Measurements from ENCODE around the gene PARD3B. TPM values are rescaled to one million over a fixed set of nuclear protein-coding genes. Genes with fewer than 3 reads are reported as not detected.
A peak's percentile ranks its signal among the peaks of the same experiment; 100 is the strongest.

The PARD3B gene
- total RNA-seq, 1 experiment from 2014 or later, result 6.4 TPM

DNA sequence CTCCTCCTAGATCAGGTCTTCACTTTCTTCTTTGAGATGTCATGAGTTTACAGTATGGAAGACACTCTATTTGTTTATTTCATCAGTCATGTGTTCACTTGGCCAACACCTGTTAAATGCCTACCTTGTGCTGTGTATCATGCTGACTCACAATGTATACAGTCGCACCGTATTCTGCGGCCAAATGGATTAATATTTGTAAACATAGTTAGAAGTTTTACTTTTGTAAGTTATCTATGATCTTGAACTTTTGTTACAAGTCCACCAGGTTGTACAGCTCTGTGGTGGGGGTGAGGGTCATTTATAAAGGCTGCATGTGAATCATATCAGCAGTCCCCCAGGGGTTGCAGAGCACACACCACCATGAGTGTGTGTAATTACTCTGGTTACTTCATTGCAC lies 728.4 kb downstream of the PARD3B start:
- no peaks in the 10 kb centered on the region for H3K27me3 Mint-ChIP-seq (ENCODE audit: low read depth)

More for the DNA sequence above, 728.4 kb downstream of the PARD3B start:
- Histone ChIP-seq H3K27ac (ENCODE audit: insufficient read length, low read depth, low read length) (peak overlapping the region; percentile 78), H3K4me1 (ENCODE audit: insufficient read depth, low read length) (peaks cover 10% of the 10 kb centered on the region; the same call in 1 of the 2 replicates), H3K14ac (ENCODE audit: insufficient read depth, low read length) (no peak overlapping the region), H3K27me3 (ENCODE audit: insufficient read depth, low read length) (no peaks in the 10 kb centered on the region), H4K91ac (ENCODE audit: insufficient read length, low read depth, low read length) (no peak overlapping the region), H3K18ac (ENCODE audit: insufficient read length, low read depth, low read length) (no peak overlapping the region), H2BK120ac (ENCODE audit: low read depth, low read length, poor library complexity, severe bottlenecking) (no peak overlapping the region), H3K56ac (ENCODE audit: insufficient read length, low read depth, low read length) (no peak overlapping the region), H3K4me2 (ENCODE audit: insufficient read depth, insufficient read length, low read length) (peak overlapping the region; percentile 27), H2BK12ac (ENCODE audit: insufficient read length, low read depth, low read length) (no peak overlapping the region), H3K79me1 (ENCODE audit: insufficient read depth, low read depth, low read length, poor library complexity, severe bottlenecking) (no peaks in the 10 kb centered on the region), H2AK5ac (ENCODE audit: insufficient read length, low read length) (no peak overlapping the region), H3K23ac (ENCODE audit: insufficient read length, low read depth, low read length) (no peak overlapping the region), H4K20me1 (ENCODE audit: control insufficient read depth, insufficient read depth, insufficient read length) (no peaks in the 10 kb centered on the region), H3K4ac (ENCODE audit: low read depth, low read length) (no peak overlapping the region), H3K9me3 (ENCODE audit: control insufficient read depth, low read depth, low read length) (no peaks in the 10 kb centered on the region), H3T11ph (ENCODE audit: low read length) (no peak overlapping the region), H3K79me2 (ENCODE audit: insufficient read depth, low read length) (no peaks in the 10 kb centered on the region), H4K5ac (ENCODE audit: insufficient read length, low read depth, low read length) (no peak overlapping the region), H4K8ac (replicated peaks; ENCODE audit: insufficient read length, low read depth, low read length) (no peak overlapping the region), H2AFZ (ENCODE audit: low read length) (no peak overlapping the region), H2BK20ac (ENCODE audit: low read depth, low read length, poor library complexity, severe bottlenecking) (no peak overlapping the region), H2BK5ac (ENCODE audit: insufficient read length, low read length) (peak overlapping the region; percentile 58), H2BK15ac (ENCODE audit: low read depth, low read length) (no peak overlapping the region), H3K23me2 (ENCODE audit: insufficient read length, low read depth, low read length, poor library complexity, severe bottlenecking) (no peaks in the 10 kb centered on the region), H3K9ac (ENCODE audit: extremely low read depth, insufficient read length, low read length) (no peak overlapping the region)
- peak overlapping the region; percentile 53 to 94 (median 92); a peak in 6 of 7 replicates for H3K27ac Mint-ChIP-seq
- DNase-seq, result no peak
- H3K9me3 Mint-ChIP-seq, result no peaks in the 10 kb centered on the region; a peak in 1 of 5 replicates
- WGBS (ENCODE audit: extremely low coverage, insufficient read length, low lambda C conversion rate), result no CpG with 5 or more reads among the region's 3 CpGs
- peak overlapping the region in 1 of 2 experiments; percentile 13; a peak in 1 of 5 replicates for H3K4me3 Mint-ChIP-seq
- TF ChIP-seq, protein P1, sequence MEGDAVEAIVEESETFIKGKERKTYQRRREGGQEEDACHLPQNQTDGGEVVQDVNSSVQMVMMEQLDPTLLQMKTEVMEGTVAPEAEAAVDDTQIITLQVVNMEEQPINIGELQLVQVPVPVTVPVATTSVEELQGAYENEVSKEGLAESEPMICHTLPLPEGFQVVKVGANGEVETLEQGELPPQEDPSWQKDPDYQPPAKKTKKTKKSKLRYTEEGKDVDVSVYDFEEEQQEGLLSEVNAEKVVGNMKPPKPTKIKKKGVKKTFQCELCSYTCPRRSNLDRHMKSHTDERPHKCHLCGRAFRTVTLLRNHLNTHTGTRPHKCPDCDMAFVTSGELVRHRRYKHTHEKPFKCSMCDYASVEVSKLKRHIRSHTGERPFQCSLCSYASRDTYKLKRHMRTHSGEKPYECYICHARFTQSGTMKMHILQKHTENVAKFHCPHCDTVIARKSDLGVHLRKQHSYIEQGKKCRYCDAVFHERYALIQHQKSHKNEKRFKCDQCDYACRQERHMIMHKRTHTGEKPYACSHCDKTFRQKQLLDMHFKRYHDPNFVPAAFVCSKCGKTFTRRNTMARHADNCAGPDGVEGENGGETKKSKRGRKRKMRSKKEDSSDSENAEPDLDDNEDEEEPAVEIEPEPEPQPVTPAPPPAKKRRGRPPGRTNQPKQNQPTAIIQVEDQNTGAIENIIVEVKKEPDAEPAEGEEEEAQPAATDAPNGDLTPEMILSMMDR (conservative IDR thresholded peaks at IDR 0.05), result no peak
- H3K36me3 Mint-ChIP-seq (ENCODE audit: insufficient read depth in 1 of 3, low read depth in 3 of 3), result peaks cover 0 to 8% (median 4%) of the 10 kb centered on the region in 3 experiments; a peak in 4 of 7 replicates
- H3K4me1 Mint-ChIP-seq, result peaks cover 47 to 60% of the 10 kb centered on the region in 2 experiments

Data from H9 (cell line).